K562 (cell line): ENCODE measurements around the gene FGF11. TPM values are rescaled to one million over a fixed set of nuclear protein-coding genes. Genes with fewer than 3 reads are reported as not detected.

ENCODE experiments used
- ATAC-seq: fragments of 200-7000 bp; cut with Tn5 transposase; 3 replicates; pipeline ENCODE4 v1.9.1; 2020; ENCODE audit warnings: moderate library complexity
- BruUV-seq: library from RNA; stranded (reverse); fragments of 400-500 nt; replicated peaks from 2 replicates; lab custom pipeline; 2021; lab: Mats Ljungman, UMichigan
- CTCF ChIA-PET: fragments of 300-600 bp; formaldehyde crosslinking; extraction: SDS; loops from one replicate; lab custom pipeline; 2021; ENCODE audit warnings: low intra/inter-chr PET ratio; lab: Yijun Ruan, JAX
- POLR2A ChIA-PET: fragments of 300-600, 350-650 bp; sonication (Branson Sonifier 250); formaldehyde crosslinking; extraction: SDS; loops from one replicate; lab custom pipeline; 2021; ENCODE audit warnings: antibody characterized with exemption, inconsistent platforms; lab: Yijun Ruan, JAX
- DNase-seq, 4 experiments: peaks; one replicate each; pipeline versions ENCODE4 v3.0.0 to v3.0.0-alpha.2; 2011 to 2018; ENCODE audit warnings: low spot score in 3 of 4, mixed read lengths in 3 of 4; ENCODE audit errors: extremely low read depth in 1 of 4
- FAIRE-seq: peaks from 2 replicates; lab custom pipeline; 2011; peaks lifted over from hg19 to GRCh38; lab: Jason Lieb, UNC
- H2AFZ ChIP-seq: 2 replicates; pipeline ENCODE4 v1.6.0; 2011; ENCODE audit warnings: low read depth, low read length, control low read depth, inconsistent platforms
- H3K27ac ChIP-seq: fragments of 200-600 bp; 3 replicates; pipeline ENCODE4 v1.8.0; 2011; ENCODE audit warnings: low read depth, mild to moderate bottlenecking, control low read depth, inconsistent platforms, low read length, moderate library complexity, mixed read lengths; ENCODE audit errors: extremely low read depth
- H3K27me3 ChIP-seq, 2 experiments: fragments of 300-600 bp in 1 of 2; 2 replicates in 1 of 2; 3 replicates in 1 of 2; pipeline versions ENCODE4 v1.6.0 to v1.8.0; 2011; ENCODE audit warnings: inconsistent platforms in 2 of 2, low read length in 2 of 2, mild to moderate bottlenecking in 1 of 2, mixed read lengths in 1 of 2, moderate library complexity in 1 of 2; ENCODE audit not compliant: control insufficient read depth in 2 of 2, insufficient read depth in 2 of 2
- H3K36me3 ChIP-seq: fragments of 300-600 bp; 3 replicates; pipeline ENCODE4 v1.8.0; 2011; ENCODE audit warnings: mild to moderate bottlenecking, low read length, inconsistent platforms; ENCODE audit not compliant: control insufficient read depth, insufficient read depth
- H3K4me1 ChIP-seq, 2 experiments: fragments of 200-600 bp in 1 of 2; replicated peaks in 1 of 2; 2 replicates in 1 of 2; 3 replicates in 1 of 2; pipeline versions ENCODE4 v1.5.1 to v1.8.0; 2011; ENCODE audit warnings: inconsistent platforms in 2 of 2, low read length in 2 of 2, mild to moderate bottlenecking in 1 of 2, mixed read lengths in 1 of 2, moderate library complexity in 1 of 2; ENCODE audit not compliant: control insufficient read depth in 2 of 2, insufficient read depth in 2 of 2
- H3K4me2 ChIP-seq: 2 replicates; pipeline ENCODE4 v1.6.1; 2011; ENCODE audit warnings: low read length, control low read depth, inconsistent platforms, mixed read lengths; ENCODE audit not compliant: insufficient read depth
- H3K4me3 ChIP-seq: fragments of 200-600 bp; sonication (generic), shearing (Covaris generic); 2 replicates; pipeline ENCODE4 v1.5.1; 2016; ENCODE audit warnings: control low read depth, inconsistent platforms
- H3K79me2 ChIP-seq: fragments of 200-600 bp; 3 replicates; pipeline ENCODE4 v1.8.0; 2011; ENCODE audit warnings: low read length, inconsistent platforms; ENCODE audit not compliant: control insufficient read depth, insufficient read depth
- H3K9ac ChIP-seq, 2 experiments: 2 replicates each; pipeline versions ENCODE4 v1.6.0 to v1.6.1; 2011; ENCODE audit warnings: low read depth in 2 of 2, low read length in 2 of 2, control low read depth in 1 of 2, inconsistent platforms in 1 of 2, mild to moderate bottlenecking in 1 of 2, mixed read lengths in 1 of 2; ENCODE audit not compliant: insufficient read depth in 1 of 2
- H3K9me1 ChIP-seq: one replicate; pipeline ENCODE4 v1.6.0; 2011; ENCODE audit warnings: inconsistent platforms, mild to moderate bottlenecking, low read length, moderate library complexity; ENCODE audit not compliant: control insufficient read depth, insufficient read depth
- H3K9me3 ChIP-seq: replicated peaks from 2 replicates; pipeline ENCODE4 v1.5.1; 2011; ENCODE audit warnings: low read depth, low read length, inconsistent platforms; ENCODE audit not compliant: control insufficient read depth, insufficient read depth
- H4K20me1 ChIP-seq: replicated peaks from 2 replicates; pipeline ENCODE4 v1.6.1; 2011; ENCODE audit warnings: low read length, inconsistent platforms, mixed read lengths; ENCODE audit not compliant: control insufficient read depth, insufficient read depth
- ARNT ChIP-seq, 2 experiments: fragments of 450-650 bp; IDR thresholded peaks; 2 replicates each; pipeline ENCODE4 v1.6.1; 2016; ENCODE audit warnings: mild to moderate bottlenecking in 1 of 2
- DMBX1 ChIP-seq: fragments of 250-450 bp; sonication (Bioruptor Pico); IDR thresholded peaks from 2 replicates; pipeline ENCODE4 v1.8.0; 2022; ENCODE audit warnings: inconsistent platforms, mild to moderate bottlenecking, moderate library complexity, borderline replicate concordance
- NFIC ChIP-seq: fragments of 450-650 bp; IDR thresholded peaks from 2 replicates; pipeline ENCODE4 v1.6.1; 2017; ENCODE audit warnings: mild to moderate bottlenecking, inconsistent platforms
- PRPF4 ChIP-seq: fragments of 200-400 bp; formaldehyde crosslinking; IDR thresholded peaks from one replicate; pipeline ENCODE4 v1.6.1; 2017; ENCODE audit warnings: low read length, low read depth, mild to moderate bottlenecking; ENCODE audit not compliant: insufficient read depth, poor library complexity, severe bottlenecking
- PTBP1 ChIP-seq: fragments of 200-400 bp; formaldehyde crosslinking; IDR thresholded peaks from 2 replicates; pipeline ENCODE4 v1.6.1; 2017; ENCODE audit warnings: low read depth, low read length
- RBBP5 ChIP-seq: fragments of 200-600 bp; sonication (generic); IDR thresholded peaks from 2 replicates; pipeline ENCODE4 v1.6.1; 2012; ENCODE audit warnings: borderline replicate concordance, mild to moderate bottlenecking, low read length, control low read depth, inconsistent platforms; ENCODE audit not compliant: insufficient read depth, poor library complexity, severe bottlenecking
- SAFB ChIP-seq: fragments of 200-400 bp; formaldehyde crosslinking; IDR thresholded peaks from 2 replicates; pipeline ENCODE4 v1.6.1; 2017; ENCODE audit warnings: low read depth, low read length, borderline replicate concordance
- ZNF124 ChIP-seq: sonication (generic); formaldehyde crosslinking; IDR thresholded peaks from 2 replicates; pipeline ENCODE4 v1.8.1; 2022; ENCODE audit warnings: missing genetic modification reagents
- ZNF212 ChIP-seq: fragments of 450-650 bp; formaldehyde crosslinking; IDR thresholded peaks from 2 replicates; pipeline ENCODE4 v1.4.0; 2020; ENCODE audit warnings: mild to moderate bottlenecking
- WGBS: fragments of 100-300 bp; shearing (Covaris generic); methylation state at CpG from one replicate; pipeline ENCODE4 v1.1.6; 2016; ENCODE audit warnings: low coverage, mixed read lengths; ENCODE audit not compliant: insufficient coverage; ENCODE audit errors: missing lambda C conversion rate; 5-methylcytosine and 5-hydroxymethylcytosine counted together
- in situ Hi-C: fragments of 300-500 bp; cut with MboI; formaldehyde crosslinking; loops from 4 replicates; pipeline ENCODE4 v1.15.0; 2018; ENCODE audit warnings: inconsistent platforms, mixed read lengths
- intact Hi-C: fragments of 100-400 bp; cut with micrococcal nuclease; formaldehyde crosslinking; loops from 2 replicates; pipeline ENCODE4 v1.14.2; 2022
- polyA plus RNA-seq, 8 experiments: library from polyadenylated mRNA; depleted of rRNA in 4 of 8; stranded (reverse) in 5 of 8; unstranded in 3 of 8; fragments of >200 nt; fragmentation: Nextera tagmentation in 2 of 8; fragmentation: Illumina TruSeq in 1 of 8; extraction: Ambion mirVana in 2 of 8; extraction: Trizol in 1 of 8; gene quantifications; 2 replicates each; pipeline versions ENCODE4 v1.2.1 to v1.2.3, GENCODE V29; 2011 to 2014; ENCODE audit warnings: inconsistent platforms in 1 of 8, missing spikeins in 1 of 8
- total RNA-seq, 7 experiments: library from RNA; depleted of rRNA in 6 of 7; stranded (reverse); fragments of >200 nt in 6 of 7; fragmentation: Illumina TruSeq in 2 of 7; extraction: Trizol in 2 of 7; gene quantifications; 2 replicates each; pipeline versions ENCODE4 v1.2.1 to v1.2.3, GENCODE V29; 2011 to 2021; ENCODE audit warnings: low replicate concordance in 1 of 7

The FGF11 gene
- total and polyA plus RNA-seq, 9 of the 15 experiments (the other 6 are each of a cell fraction or from before 2014, with no cell fraction given): 1.2 to 7.5 (median 3.0) TPM

DNA sequence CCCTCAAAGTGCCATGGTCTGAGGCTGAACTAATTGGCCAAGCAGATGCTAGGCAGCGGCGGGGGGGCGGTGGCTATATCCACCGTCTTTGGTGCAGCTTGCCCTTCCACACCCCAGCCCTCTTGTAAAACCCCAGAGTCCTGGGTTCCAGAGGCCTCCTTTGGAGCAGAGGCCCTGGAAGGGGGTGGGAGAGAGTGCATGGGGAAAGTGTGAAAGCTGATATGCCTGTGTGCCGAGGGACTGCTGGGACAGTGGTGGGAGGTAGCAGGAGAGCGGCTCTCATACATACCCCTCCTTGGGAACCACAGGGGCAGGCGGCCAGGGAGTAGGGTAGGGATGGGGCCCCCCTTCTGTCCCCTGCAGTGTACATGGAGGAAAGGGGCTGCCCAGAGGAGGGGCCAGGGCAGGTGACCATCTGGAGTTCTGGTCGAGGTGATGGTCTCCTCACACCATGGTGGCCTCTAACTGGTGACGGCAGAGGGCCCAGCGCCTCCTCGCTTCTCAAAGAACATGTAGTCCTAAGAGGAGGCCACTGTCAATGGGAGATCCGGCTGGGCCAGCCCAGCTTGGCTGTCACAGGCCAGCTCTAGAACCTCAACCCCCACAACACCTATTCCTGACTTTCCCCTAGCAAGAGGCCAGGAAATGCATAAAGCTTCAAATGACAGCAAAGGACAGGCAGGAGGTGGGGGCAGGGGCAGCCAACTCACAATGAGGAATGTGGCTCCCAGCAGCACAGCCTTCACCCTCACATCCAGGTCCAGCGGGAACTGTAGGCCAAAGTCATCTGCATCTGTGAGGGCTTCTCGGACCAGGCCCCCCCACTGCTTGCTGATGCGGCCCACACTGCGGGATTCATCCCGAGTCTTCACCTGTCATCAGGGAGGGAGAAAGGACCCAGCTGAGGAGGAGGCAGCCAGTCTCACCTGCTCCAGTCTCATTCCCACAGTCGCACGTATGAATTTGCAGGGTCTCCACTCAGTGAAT lies 49.1 kb upstream of the FGF11 start:
- Histone ChIP-seq H3K79me2 (no peaks in the 10 kb centered on the region), H3K9me3 (no peaks in the 10 kb centered on the region), H3K9ac (peak overlapping the region in 1 of 2 experiments; percentile 13; a peak in 2 of 4 replicates), H4K20me1 (no peaks in the 10 kb centered on the region), H3K4me1 (peaks cover 3 to 23% of the 10 kb centered on the region in 2 experiments; a peak in 4 of 5 replicates), H3K9me1 (no peaks in the 10 kb centered on the region), H3K36me3 (peaks cover 8% of the 10 kb centered on the region; the same call in 1 of the 3 replicates), H3K4me2 (no peak overlapping the region), H2AFZ (no peak overlapping the region), H3K27ac (no peak overlapping the region), H3K27me3 (no peaks in the 10 kb centered on the region), H3K4me3 (no peak overlapping the region)
- intact Hi-C loops: no loop called here
- no peak for TF ChIP-seq PTBP1
- TF ChIP-seq ZNF124 (CRISPR knock-in tag): no peak
- TF ChIP-seq RBBP5: no peak
- TF ChIP-seq SAFB: no peak
- TF ChIP-seq DMBX1: no peak
- no peak for TF ChIP-seq ZNF212
- no peak for TF ChIP-seq NFIC
- TF ChIP-seq PRPF4: no peak
- TF ChIP-seq ARNT (IDR thresholded peaks at IDR 0.05): no peak
- DNase-seq (no peak), FAIRE-seq (no peak), ATAC-seq (no peak)
- CTCF ChIA-PET: no interaction called here
- BruUV-seq: no TSS peak
- 73% methylated on average over 12 of the region's 19 CpGs for WGBS
- POLR2A ChIA-PET: interaction anchor here (1.1 to 1.5 kb wide), 2 partner anchors 45 to 96 kb away, joined by 3 read pairs; partner anchors contain the start of gene TMEM102
- in situ Hi-C loops: no loop called here
